ENCODE measurements around the gene RHBDD1.

The RHBDD1 gene, protein sequence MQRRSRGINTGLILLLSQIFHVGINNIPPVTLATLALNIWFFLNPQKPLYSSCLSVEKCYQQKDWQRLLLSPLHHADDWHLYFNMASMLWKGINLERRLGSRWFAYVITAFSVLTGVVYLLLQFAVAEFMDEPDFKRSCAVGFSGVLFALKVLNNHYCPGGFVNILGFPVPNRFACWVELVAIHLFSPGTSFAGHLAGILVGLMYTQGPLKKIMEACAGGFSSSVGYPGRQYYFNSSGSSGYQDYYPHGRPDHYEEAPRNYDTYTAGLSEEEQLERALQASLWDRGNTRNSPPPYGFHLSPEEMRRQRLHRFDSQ

DNA sequence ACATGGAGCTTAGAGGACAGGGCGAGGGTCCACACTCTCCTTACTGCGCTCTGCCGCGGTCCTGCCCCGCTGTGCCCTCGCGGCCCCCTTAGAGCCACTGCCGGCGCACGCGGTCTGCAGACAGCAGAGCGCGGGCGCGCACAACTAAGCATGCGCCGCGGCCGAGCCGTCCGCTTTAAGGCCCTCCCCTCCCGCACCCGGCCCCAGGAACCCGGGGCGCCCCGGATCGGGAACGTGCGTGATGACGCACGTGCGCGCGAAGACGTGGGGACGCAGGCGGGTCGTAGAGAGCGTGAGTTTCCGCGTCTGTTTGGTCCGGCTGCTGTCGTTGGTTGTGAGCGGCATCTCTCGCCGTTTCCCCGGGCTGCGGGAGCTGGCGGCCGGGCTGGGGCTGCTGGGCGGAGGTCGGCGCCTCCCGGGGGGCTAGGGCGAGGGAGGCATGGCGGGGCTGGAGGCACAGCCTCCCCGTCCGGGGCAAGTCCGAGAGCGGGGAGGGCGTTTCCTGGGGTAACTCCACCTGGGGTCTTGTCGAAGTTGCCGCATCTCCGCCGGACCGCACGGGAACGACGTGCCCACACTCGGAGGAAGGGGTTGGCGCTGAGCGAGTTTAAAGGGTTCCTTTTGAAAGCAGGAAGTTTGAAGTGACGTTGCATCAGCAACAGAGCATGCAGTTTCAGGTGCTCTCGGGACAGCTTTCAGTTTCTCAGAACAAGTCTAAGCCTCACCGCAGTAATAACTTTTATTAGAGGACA, at the start of gene RHBDD1:
RHBDD1 (plus strand) TSS at position 259 of the 752 bp plus-strand sequence. CDS start 28,640 bp downstream, outside the sequence.
- peak; percentile 96 for DNase-seq

DNA sequence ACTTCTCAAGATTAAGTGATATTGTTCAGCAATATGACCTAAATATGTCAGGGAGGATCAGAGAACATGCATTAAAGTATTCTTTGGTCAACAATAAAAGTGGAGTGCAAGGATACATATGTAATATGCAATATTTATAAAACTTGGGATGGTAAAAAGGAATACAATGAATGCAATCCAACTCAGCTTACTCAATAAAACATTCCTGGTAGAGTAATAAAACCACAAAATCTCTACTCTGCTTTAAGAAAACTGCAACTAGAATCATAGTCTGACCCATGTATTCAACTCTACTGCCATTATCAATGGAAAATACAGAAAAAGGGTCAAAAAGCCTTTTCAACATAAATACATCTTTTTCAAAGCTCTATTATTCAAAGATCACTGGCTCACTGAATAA, 47.8 kb upstream of the RHBDD1 start:
- DNase-seq = no peak

DNA sequence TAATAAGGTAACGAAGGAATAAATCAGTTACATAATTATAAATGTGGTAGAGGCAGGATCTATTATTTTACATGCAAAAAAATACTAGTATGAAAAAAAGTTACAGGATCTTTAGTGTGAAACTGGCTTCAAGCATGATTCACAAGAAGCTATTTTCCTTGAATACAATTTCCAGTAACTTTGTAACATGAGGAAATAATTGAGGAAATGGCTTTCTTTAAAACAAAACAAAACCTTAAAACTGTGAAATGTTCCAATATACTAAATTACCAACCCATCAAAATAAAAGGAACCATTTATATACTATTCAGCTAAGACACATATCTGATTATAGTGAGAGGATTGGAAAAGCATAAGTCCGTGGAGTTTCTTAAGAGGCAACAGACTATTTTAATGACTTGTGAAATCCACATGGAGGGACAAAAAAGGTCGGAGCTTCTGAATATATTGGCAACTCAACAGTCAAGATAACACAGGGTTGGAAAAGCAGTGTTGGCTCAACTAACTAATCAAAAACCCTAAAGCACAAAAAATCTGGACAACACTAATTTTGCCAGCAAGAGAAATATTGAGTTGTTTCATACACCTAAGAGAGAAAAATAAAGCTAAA, 46.9 kb upstream of the RHBDD1 start:
- no peak for DNase-seq

DNA sequence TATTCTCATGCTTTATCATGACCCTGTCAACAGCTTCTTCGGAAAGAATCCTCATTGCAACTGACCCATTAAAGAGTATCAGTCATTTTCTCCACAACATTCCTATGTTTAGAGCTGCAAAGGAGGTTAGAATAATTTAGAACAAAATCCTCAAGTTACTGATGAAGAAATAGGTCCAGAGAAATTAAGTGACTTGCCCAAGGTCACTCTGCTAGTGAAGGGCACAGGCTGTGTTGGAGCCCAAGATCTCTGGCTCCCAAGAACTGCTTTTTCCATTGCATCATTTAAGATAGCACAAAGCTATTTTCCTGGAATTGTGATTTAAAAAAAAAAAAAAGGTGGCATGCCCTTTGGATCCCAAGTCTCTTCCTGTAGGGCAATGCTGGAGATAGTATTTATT, 45.8 kb upstream of the RHBDD1 start:
- no peak for DNase-seq

DNA sequence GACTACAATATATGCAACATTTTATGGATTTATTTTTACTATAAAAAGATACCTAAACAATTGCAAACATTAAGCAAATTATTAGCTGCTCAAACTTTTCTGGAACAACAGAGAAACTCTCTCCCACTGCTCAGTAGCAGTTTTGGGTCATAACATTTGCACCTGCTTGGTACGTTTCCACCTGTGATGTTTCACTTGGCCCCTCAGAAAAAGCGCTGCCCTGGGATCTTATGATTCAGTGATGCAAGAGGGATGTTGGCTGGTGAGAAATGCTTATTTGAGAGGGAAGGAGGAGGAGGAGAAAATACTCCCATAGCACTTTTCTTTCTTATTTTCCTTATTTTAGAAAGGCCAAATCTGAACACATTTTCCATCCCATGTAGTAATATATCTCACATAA, 45.4 kb upstream of the RHBDD1 start:
- DNase-seq = no peak

DNA sequence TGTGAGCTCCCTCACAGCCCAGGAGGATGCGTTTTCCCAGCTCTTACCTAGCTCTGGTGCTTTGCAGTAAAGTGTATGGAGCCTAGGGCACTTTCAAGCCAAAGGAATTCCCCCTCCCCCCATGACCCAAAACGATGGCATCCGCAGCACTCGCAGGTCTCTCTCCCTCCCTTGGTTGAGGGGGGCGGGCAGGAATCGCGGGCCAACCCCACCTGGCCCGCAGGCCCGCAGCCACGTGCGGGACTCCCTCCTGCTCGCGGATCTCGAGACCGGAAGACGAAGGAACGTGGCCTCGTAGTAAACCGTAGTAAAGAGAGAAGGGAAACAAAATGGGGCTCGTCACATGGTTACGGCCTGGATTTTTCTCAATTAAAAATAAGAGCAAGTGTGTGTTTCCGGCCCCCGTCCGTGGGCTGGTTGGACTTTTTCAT, 44.8 kb upstream of the RHBDD1 start:
- DNase-seq = peak; percentile 52

DNA sequence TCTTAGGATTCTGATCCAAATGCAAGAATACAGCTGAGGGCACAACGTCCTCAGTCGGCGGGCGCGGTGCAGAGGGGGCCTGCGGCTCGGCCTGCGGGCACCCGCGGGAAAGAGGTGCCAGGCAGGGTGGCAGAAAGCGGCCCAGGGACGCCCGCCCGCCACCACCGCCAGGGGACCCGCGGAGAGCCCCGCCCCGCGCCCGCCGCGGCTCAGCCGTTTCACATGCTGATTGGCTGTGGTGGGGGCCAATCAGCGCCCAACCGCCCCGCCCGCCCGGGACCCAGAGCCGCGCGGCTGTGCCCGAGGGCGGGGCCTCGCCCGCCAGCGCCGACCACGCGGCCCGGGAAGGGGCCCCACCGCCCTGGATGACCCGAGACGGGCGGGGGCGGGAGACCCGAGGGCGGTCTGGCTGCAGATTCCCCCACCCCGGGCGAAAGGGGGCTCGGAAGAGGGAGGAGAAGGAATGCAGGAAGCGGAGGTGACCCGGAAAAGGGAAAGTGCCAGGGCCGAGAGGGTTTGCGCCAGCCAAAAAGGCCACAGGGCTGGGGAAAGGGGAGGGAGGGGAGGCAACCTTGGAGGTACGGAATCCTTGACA, 44.3 kb upstream of the RHBDD1 start:
- peak; percentile 93 for DNase-seq

DNA sequence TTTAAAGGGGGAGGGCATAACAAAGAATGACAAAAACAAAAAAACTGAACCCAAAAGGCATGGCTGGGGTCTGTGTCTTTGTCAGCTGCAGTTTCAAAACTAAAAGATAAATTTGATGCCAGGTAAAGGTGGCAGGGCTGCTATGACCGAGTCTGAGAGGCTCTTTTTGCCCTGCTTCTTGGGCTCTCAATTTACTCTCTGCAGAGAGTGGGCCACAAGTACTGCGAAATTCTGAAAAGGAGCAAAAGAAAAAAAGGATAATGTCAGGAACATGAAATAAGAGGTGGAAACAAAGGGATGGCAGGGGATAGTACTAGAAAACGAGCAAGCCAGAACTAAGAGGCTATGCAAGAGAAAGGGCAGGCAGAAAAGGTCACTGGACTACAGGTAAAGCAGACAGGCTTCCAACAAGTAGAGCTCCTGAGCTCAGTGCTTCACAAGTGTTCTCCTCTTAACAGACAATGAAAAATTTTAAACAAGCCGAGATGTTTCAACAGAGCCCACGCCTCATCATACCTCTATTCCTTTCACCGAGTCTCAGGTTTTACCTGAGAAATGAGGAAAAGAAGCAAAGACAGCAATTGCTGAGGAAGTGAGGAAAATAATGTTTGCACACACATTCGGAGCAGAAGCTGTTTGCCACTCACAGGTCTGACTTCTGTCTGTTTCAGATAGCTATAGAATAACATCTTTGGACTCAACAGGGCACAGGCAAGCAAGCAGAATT, 43.5 kb upstream of the RHBDD1 start:
- DNase-seq = no peak

DNA sequence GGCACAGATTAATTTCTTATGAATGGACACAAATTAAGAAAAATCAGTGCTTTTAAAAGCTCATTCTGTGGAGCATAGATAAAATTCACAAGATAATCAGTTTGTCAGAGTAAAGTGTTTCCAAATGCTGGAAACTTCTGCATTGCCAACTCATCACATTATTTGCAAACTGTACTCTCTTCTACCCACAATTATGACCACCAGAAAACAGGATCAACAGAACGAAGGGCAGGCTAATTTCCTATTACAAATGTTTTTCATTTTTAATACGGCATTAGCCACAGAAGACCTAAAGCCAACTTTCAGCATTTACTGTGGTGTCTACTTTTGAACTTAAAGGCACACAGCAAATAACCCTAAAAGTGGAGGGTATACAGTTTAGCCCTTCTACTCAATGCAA, 42.2 kb upstream of the RHBDD1 start:
- no peak for DNase-seq

DNA sequence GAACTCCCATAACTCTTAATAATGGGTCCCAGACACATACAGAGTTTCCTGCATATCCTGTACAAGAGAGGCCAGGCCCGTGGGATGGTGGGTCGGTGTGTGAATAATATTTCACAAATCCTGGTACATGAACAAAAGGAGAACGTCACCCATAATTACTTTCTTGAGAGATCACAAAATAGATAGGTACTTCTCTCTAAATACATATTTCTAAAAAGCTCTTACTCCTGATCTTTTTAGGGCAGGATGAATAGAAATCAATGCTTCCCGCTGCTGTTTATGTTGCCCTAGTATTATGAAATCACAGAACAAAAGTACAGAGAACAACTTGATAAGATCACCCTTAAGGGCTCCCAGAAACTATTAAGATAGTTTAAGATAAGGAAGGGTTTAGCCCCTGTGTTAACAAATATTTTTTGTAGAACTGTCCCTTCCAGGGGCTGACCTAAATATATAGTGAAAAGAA, 41.6 kb upstream of the RHBDD1 start:
- no peak for DNase-seq

DNA sequence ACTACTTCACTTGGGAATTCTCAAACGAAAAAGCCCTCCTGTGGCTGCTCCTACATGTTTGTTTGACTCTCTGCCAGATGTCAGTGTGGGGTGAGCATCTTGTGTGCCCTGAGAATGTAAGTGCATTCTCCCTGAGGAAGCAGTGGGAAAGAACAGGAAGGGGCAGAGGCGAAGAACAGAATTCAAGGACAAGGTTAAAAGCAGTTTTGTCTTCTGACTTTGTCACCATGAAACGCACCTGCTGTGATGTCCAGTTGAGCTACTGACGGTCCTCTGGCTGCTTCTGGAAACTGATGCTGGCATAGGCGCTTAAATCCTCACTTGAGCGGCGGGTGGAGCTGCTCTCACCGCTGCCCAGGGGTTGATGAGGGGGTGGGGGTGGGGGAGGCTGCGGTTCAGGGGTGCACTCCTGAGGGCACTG, 41.1 kb upstream of the RHBDD1 start:
- no peak for DNase-seq

DNA sequence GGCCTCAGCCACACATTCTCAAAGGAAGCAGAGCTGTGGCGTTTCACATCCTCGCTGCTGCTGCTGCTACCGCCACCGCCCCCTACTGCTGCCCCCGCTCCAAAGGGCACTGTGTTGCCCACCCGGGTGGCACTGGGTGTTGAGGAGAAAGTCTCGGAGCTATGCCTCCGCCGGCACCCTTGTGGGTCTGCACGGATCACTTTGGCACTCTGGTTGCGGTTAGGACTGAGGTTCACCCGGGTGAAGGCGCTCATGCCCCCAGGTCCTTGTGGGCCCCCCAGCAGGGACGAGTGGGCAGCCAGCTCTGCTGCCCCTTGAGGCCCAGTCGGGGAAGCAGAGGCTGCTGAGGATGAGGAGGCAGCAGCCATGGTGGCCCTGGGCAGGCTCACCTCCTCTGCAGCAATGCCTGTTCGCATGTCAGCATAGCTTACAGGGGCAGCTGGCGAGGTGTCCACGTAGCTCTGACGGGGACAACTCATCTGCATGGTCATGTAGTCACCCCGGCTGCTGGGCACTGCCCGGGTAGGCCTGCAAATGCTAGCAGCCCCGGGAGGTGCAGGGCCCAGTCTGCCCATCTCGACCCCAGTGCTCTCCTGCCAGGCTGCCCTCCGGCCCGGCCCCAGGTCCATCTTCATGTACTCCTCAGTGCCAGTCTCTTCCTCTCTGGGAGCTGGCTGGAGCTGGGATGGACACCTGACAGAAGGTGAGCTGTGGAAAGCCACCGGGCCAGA, 40.4 kb upstream of the RHBDD1 start:
- no peak for DNase-seq

DNA sequence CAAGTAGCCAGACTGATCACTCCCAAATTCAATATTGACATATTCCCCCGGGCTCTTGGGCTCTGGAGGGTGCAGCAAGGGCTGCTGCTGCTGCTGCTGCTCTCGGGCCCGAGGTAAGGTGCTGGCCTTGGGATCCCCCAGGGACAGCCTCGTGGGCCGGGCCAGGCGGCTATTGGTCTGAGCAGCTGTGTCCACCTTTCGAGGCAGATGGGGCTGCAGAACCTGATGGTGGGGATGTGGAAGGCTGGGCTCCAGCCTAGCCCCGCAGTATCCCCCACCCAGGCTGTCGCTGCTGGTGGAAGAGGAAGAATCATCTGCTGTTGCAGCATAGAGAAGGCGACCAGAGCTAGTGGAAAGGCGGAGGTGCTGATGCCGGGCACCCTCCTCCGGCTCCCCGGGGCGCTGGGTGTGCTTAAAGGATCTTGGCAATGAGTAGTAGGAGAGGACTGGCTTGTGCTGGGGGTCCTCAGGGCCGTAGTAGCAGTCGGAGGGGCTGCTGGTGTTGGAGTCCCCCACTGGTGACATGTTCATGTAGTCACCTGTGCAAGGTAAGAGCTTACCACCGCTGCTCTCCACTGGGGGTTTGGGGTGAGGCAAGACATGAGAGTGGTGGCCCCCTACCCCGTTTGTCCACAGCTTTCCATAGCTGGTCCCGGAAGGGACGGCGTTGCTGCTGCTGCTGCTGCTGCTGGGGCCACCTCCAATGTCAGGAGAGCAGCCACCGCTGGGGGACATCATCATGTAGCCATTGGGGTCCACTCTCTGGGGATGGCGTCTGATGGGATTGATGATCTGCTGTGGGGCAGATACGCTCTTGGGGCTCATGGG, 39.6 kb upstream of the RHBDD1 start:
- no peak for DNase-seq

DNA sequence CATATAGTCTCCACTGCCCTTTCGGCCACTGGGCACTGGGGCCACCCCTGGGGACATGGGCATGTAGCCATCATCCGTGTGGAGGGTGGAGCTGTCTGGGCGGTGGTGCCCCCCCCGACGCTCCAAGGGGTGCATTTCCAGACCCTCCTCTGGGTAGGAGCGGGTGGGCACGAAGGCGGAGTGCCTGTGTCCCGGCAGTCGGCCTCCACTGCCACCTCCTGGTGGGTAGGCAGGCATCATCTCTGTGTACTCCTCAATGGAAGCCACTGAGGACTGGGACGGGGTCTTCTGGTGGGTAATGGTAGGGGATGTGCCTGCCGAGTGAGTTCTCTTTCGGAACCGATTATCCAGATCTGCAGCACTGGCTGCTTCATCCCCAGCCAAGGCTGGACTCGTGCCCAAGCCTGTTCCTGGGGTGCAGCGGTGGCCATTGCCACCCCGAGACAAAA, 39.0 kb upstream of the RHBDD1 start:
- DNase-seq = no peak

DNA sequence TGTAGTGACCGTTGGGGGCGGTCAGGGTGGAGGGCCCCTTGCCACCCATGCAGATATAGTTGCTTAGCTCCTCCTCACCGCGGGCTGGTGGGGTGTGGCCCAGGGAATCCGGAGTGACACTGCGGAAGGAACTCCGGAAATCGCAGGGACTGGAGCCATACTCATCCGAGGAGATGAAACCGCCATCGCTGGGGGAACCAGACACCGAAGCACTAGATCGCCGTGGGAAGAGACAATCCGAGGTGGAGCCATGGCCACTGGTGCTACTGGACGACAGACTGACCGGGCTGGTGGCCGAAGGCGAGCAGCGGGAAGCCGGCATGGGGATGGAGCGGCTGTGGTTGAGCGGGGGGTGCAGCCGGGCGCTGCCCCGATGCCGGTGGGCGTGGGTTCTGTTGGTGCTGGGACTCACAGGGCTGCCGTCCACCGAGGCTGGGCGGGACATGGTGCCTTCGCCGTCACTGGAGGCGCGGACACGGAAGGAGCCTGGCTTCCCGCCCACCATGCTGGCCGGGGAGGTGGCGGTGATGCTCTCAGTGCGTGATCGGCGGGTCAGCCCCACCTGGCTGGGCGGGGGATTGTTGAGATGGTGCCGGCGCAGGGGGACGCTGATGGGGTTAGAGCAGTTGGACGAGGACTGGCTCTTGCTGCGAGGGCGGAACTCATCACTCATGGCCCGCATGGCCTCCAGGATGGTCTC, 38.4 kb upstream of the RHBDD1 start:
- DNase-seq = no peak

DNA sequence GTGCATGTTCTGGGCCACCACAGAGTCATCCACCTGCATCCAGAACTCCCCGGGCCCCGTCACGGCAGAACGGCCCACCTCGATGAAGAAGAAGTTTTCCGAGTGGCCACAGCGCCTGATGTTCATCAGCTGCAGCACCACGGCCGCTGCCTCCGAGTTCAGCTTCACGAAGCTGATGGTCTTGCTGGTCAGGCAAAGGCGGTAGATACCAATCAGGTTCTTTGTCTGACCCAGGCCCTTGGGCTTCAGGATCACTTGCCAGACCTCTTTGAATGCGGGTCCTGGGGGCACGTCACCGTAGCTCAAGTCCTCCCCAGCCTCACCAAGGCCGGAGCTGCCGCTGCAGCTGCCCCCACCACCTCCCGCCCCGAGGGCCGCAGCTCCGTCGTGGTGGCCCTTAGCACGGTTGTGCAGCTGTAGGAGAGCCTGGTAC, 37.8 kb upstream of the RHBDD1 start:
- DNase-seq = no peak

DNA sequence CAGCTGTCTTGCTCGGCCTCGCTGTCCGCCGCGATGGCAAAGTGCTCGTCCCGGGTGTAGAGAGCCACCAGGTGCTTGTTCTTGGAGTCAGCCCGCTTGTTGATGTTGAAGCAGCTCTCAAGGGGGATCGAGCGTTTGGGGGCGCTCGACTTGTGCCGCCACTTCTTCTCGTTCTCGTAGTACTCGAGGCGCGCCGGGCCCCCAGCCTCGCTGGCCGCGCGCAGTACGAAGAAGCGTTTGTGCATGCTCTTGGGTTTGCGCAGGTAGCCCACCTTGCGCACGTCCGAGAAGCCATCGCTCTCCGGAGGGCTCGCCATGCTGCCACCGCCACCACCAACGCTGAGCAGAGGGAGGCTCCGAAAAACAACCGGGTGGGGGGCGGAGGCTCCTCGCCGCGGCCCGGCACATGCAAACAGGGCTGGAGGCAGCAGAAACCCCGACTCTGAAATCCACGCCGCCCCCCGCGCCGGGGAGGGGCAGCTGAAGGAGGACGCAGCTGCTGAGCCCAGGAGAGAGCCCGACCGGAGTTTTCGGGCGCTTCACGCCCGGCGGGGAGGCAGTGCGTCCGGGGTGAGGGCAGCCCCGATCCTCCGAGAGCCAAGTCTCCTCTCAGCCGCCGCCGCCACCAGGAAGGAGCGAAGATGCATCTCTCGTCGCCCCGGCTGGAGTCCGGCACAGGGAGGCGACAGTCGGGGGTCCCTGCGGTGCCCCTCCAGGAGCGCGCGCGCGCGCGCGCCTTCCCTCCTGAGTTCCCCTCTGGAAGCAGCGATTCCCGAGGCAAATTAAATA, 37.2 kb upstream of the RHBDD1 start:
- peak; percentile 42 for DNase-seq

DNA sequence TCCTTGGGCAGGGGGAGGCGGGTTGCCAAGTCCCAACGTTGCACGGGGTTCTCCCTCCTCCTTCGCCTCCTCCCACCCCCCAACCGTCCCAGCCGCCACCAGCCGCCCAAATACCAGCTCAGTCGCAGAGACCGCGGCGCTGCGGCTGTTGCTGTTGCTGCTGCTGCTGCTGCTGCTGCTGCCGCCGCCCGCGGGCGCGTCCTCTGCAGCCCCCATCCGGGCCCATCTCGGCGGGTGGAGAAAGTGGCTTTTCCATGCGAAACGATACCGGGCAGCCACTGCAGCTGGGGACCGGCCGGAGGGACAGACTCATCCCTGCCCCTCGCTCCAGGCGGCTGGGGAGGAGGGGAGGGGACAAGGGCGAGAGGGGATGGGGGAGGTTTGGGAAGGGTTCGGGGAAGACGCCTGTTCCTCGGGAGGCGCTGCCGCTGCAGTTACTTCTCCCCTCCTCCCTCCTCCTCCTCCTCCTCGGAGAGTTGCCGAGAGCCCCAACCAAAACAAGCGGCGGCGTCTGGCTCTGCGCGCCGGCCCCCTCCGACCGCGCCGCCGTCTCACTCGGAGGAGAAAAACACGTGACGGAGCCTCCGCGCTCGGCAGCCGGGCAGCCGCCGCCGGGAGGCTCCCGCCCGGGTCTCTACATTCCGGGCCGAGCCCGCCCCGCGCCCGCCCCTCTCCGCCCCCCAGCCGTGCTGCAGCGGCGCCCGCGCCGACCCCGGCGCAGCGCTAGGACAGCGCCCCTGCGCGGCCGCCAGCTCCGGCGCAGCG, 36.5 kb upstream of the RHBDD1 start, which contains the start of gene IRS1:
IRS1 (minus strand) TSS at position 610 of the 765 bp plus-strand sequence. CDS start 1,082 bp downstream, outside the sequence.
- DNase-seq = peak; percentile 61
